Mesendoderm (in vitro differentiated cells): ENCODE data around the gene SOX6.

Source experiments
- DNase-seq: peaks from one replicate; pipeline ENCODE4 v3.0.0; 2013
- H2AK5ac ChIP-seq: 2 replicates; pipeline ENCODE4 v1.6.1; 2013; ENCODE audit warnings: low read length, inconsistent platforms
- H2BK120ac ChIP-seq: 2 replicates; pipeline ENCODE4 v1.6.1; 2013; ENCODE audit warnings: low read depth, mild to moderate bottlenecking, low read length, moderate library complexity, mixed read lengths
- H2BK15ac ChIP-seq: replicated peaks from 2 replicates; pipeline ENCODE4 v1.6.1; 2013; ENCODE audit warnings: low read depth, mild to moderate bottlenecking, moderate library complexity
- H2BK5ac ChIP-seq: 2 replicates; pipeline ENCODE4 v1.6.1; 2013; ENCODE audit warnings: low read length, inconsistent platforms
- H3K18ac ChIP-seq: 2 replicates; pipeline ENCODE4 v1.6.1; 2013; ENCODE audit warnings: mild to moderate bottlenecking, low read length, mixed read lengths
- H3K23ac ChIP-seq: one replicate; pipeline ENCODE4 v1.6.1; 2013; ENCODE audit warnings: low read length
- H3K27ac ChIP-seq: 2 replicates; pipeline ENCODE4 v1.5.1; 2013; ENCODE audit warnings: low read depth, mild to moderate bottlenecking, inconsistent platforms, low read length, moderate library complexity
- H3K27me3 ChIP-seq: 2 replicates; pipeline ENCODE4 v1.6.1; 2013; ENCODE audit warnings: low read length, control low read depth, mild to moderate bottlenecking, inconsistent platforms; ENCODE audit not compliant: insufficient read depth, poor library complexity
- H3K36me3 ChIP-seq: 2 replicates; pipeline ENCODE4 v1.6.1; 2013; ENCODE audit warnings: low read length, inconsistent platforms; ENCODE audit not compliant: control insufficient read depth, insufficient read depth
- H3K4ac ChIP-seq: one replicate; pipeline ENCODE4 v1.6.1; 2013; ENCODE audit warnings: low read depth, mild to moderate bottlenecking, low read length, moderate library complexity
- H3K4me1 ChIP-seq: 2 replicates; pipeline ENCODE4 v1.6.1; 2013; ENCODE audit warnings: low read depth, low read length, inconsistent platforms; ENCODE audit not compliant: control insufficient read depth
- H3K4me2 ChIP-seq: 2 replicates; pipeline ENCODE4 v1.6.1; 2013; ENCODE audit warnings: low read length
- H3K4me3 ChIP-seq: 2 replicates; pipeline ENCODE4 v1.5.1; 2013; ENCODE audit warnings: mild to moderate bottlenecking, low read length
- H3K56ac ChIP-seq: one replicate; pipeline ENCODE4 v1.6.1; 2013; ENCODE audit warnings: low read length
- H3K79me1 ChIP-seq: 2 replicates; pipeline ENCODE4 v1.6.1; 2013; ENCODE audit warnings: low read length, inconsistent platforms
- H3K79me2 ChIP-seq: 2 replicates; pipeline ENCODE4 v1.6.1; 2013; ENCODE audit warnings: mild to moderate bottlenecking, low read length; ENCODE audit not compliant: control insufficient read depth, insufficient read depth
- H3K9ac ChIP-seq: 2 replicates; pipeline ENCODE4 v1.6.1; 2013; ENCODE audit warnings: low read length, inconsistent platforms
- H4K5ac ChIP-seq: one replicate; pipeline ENCODE4 v1.6.1; 2013; ENCODE audit warnings: low read length
- H4K8ac ChIP-seq: one replicate; pipeline ENCODE4 v1.6.1; 2013; ENCODE audit warnings: low read depth, mild to moderate bottlenecking, control low read depth, low read length, moderate library complexity
- WGBS: extraction: QIAGEN DNeasy Blood & Tissue Kit; methylation state at CpG from one replicate; pipeline ENCODE4 v1.1.7; 2013; ENCODE audit warnings: low lambda C conversion rate, missing lambda C conversion rate; ENCODE audit not compliant: insufficient coverage; ENCODE audit errors: extremely low coverage; 5-methylcytosine and 5-hydroxymethylcytosine counted together

SOX6 gene

DNA sequence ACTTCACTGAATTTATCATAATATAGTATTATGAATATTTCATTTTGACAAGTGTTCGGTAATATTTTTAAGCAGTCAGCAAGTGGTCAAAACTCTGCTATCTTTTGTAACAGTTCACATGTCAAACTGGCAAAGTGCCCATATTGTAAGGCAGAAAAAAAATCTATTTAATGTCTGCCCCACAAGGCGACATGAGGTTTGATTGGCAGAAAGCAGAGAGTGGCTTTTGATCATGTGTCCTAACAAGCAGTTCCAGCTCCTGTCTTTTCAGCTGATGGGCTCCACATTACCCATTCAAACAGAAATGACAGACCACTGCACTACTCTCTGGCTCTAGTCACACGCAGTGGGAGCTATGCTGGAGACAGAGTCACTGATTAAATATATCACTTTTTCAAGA is 59.0 kb downstream of the SOX6 start:
- Histone ChIP-seq H3K27me3 (no peaks in the 10 kb centered on the region), H3K4me2 (no peak overlapping the region), H2BK15ac (no peak overlapping the region), H3K79me1 (no peaks in the 10 kb centered on the region), H3K4me1 (no peaks in the 10 kb centered on the region), H3K36me3 (no peaks in the 10 kb centered on the region), H3K79me2 (no peaks in the 10 kb centered on the region), H3K27ac (no peak overlapping the region), H2BK5ac (no peak overlapping the region), H3K9ac (no peak overlapping the region), H4K8ac (no peak overlapping the region), H3K23ac (no peak overlapping the region), H2BK120ac (no peak overlapping the region), H3K18ac (no peak overlapping the region), H3K4me3 (no peak overlapping the region), H2AK5ac (no peak overlapping the region), H3K56ac (no peak overlapping the region), H3K4ac (no peak overlapping the region), H4K5ac (no peak overlapping the region)
- no CpG with 5 or more reads among the region's 3 CpGs for WGBS
- DNase-seq, result no peak

- no peak overlapping the region for H3K4ac ChIP-seq
- no peaks in the 10 kb centered on the region for H3K27me3 ChIP-seq
- no peak overlapping the region for H4K5ac ChIP-seq
- no peak overlapping the region for H3K27ac ChIP-seq
- H3K9ac ChIP-seq, result no peak overlapping the region
- no peak overlapping the region for H3K4me3 ChIP-seq
- H4K8ac ChIP-seq, result no peak overlapping the region
- H3K23ac ChIP-seq, result no peak overlapping the region
- no peak overlapping the region for H3K4me2 ChIP-seq
- H2BK15ac ChIP-seq, result no peak overlapping the region
- H3K36me3 ChIP-seq, result no peaks in the 10 kb centered on the region
- H3K56ac ChIP-seq, result no peak overlapping the region
- H2BK5ac ChIP-seq, result no peak overlapping the region
- no peak for DNase-seq
- H2AK5ac ChIP-seq, result no peak overlapping the region
- H3K4me1 ChIP-seq, result no peaks in the 10 kb centered on the region
- H3K18ac ChIP-seq, result no peak overlapping the region
- WGBS, result no CpG with 5 or more reads among the region's 2 CpGs
- H3K79me1 ChIP-seq, result no peaks in the 10 kb centered on the region
- no peak overlapping the region for H2BK120ac ChIP-seq
- no peaks in the 10 kb centered on the region for H3K79me2 ChIP-seq
Observed at GRCh38 chr11:16296273-16296672, 60.1 kb downstream of the SOX6 start.

GRCh38 chr11:16295592-16295991 is 60.8 kb downstream of the SOX6 start:
- Histone ChIP-seq H3K4me3 (no peak overlapping the region), H2BK15ac (no peak overlapping the region), H3K79me2 (no peaks in the 10 kb centered on the region), H3K56ac (no peak overlapping the region), H3K4ac (no peak overlapping the region), H3K36me3 (no peaks in the 10 kb centered on the region), H3K18ac (no peak overlapping the region), H3K79me1 (no peaks in the 10 kb centered on the region), H2BK5ac (no peak overlapping the region), H3K27me3 (no peaks in the 10 kb centered on the region), H3K23ac (no peak overlapping the region), H3K4me2 (no peak overlapping the region), H2AK5ac (no peak overlapping the region), H4K8ac (no peak overlapping the region), H3K9ac (no peak overlapping the region), H2BK120ac (no peak overlapping the region), H3K4me1 (no peaks in the 10 kb centered on the region), H4K5ac (no peak overlapping the region), H3K27ac (no peak overlapping the region)
- no CpG with 5 or more reads among the region's 1 CpG for WGBS
- DNase-seq, result no peak

GRCh38 chr11:16293204-16293681 is 63.1 kb downstream of the SOX6 start:
- no peak overlapping the region for H3K4me3 ChIP-seq
- no CpG with 5 or more reads among the region's 2 CpGs for WGBS
- no peak overlapping the region for H3K4ac ChIP-seq
- H3K9ac ChIP-seq, result no peak overlapping the region
- no peak overlapping the region for H3K23ac ChIP-seq
- peak; percentile 29 for DNase-seq
- no peak overlapping the region for H2BK120ac ChIP-seq
- H3K56ac ChIP-seq, result no peak overlapping the region
- no peak overlapping the region for H2AK5ac ChIP-seq
- no peak overlapping the region for H4K8ac ChIP-seq
- H2BK5ac ChIP-seq, result no peak overlapping the region
- H3K4me1 ChIP-seq, result no peaks in the 10 kb centered on the region
- no peaks in the 10 kb centered on the region for H3K79me1 ChIP-seq
- no peak overlapping the region for H3K18ac ChIP-seq
- H3K36me3 ChIP-seq, result no peaks in the 10 kb centered on the region
- H3K79me2 ChIP-seq, result no peaks in the 10 kb centered on the region
- H3K27ac ChIP-seq, result no peak overlapping the region
- no peak overlapping the region for H3K4me2 ChIP-seq
- H2BK15ac ChIP-seq, result no peak overlapping the region
- H3K27me3 ChIP-seq, result no peaks in the 10 kb centered on the region
- H4K5ac ChIP-seq, result no peak overlapping the region

DNA sequence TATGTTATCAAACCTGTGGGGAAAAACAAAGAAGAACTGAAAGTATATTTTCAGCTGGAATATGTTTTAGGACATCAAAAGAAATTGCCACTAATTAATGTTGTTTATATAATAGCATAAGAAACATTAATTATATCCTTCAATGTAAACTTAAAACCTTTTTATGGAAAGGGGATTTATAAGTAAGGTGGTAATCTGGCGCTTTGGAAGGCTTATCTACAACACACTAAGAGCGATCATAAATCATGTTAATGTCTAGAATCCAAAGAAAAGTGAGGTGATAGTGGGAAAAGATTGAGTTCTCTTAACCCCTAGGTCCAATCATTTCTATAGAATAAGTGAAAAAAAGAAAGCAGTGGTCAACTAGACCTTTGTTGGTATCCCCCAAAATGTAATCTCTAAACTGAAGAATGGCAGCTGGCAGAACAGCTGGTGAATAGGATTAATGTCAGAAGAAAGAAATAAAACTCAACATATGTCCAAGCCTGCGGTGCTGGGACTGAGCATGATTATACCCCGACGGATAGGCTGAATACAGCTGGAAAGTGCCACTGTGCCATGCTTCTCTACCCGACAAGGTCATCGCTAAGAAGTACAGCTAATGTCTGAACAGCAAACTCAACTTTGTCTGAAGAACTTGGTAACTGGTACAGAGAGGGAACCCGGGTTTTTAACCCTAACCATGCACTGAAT is 64.0 kb downstream of the SOX6 start:
- H4K5ac ChIP-seq, result no peak overlapping the region
- no peaks in the 10 kb centered on the region for H3K36me3 ChIP-seq
- no peak overlapping the region for H2AK5ac ChIP-seq
- H3K4me2 ChIP-seq, result no peak overlapping the region
- H3K56ac ChIP-seq, result no peak overlapping the region
- H3K18ac ChIP-seq, result no peak overlapping the region
- H4K8ac ChIP-seq, result no peak overlapping the region
- H3K79me1 ChIP-seq, result no peaks in the 10 kb centered on the region
- whole genome bisulfite sequencing, result no CpG with 5 or more reads among the region's 8 CpGs
- no peak overlapping the region for H3K9ac ChIP-seq
- H3K4ac ChIP-seq, result no peak overlapping the region
- no peak for DNase-seq
- H3K27me3 ChIP-seq, result no peaks in the 10 kb centered on the region
- no peaks in the 10 kb centered on the region for H3K79me2 ChIP-seq
- H3K27ac ChIP-seq, result no peak overlapping the region
- no peak overlapping the region for H2BK120ac ChIP-seq
- H2BK5ac ChIP-seq, result no peak overlapping the region
- no peak overlapping the region for H3K4me3 ChIP-seq
- H2BK15ac ChIP-seq, result no peak overlapping the region
- H3K4me1 ChIP-seq, result no peaks in the 10 kb centered on the region
- no peak overlapping the region for H3K23ac ChIP-seq

DNA sequence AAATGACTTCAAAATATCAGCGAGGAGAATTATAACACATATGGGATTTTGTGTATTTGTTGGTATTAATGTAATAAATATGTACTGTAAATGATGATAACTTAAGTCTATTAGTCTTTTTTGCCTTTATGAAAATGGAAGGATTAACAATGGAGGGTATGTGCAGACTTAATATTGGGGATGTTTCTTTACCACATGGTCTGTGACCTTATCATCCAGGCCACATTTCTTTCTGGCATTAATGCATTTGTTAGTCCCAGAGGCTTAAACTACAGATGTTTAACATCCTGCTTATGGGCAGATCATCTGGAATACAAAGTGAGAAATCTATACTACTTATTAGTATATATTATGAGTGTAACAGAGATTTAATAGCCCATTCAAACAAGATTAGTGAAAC is 64.6 kb downstream of the SOX6 start:
- DNase-seq, result no peak

More for the DNA sequence above, 64.6 kb downstream of the SOX6 start:
- Histone ChIP-seq H3K27ac (no peak overlapping the region), H3K4me2 (no peak overlapping the region), H3K23ac (no peak overlapping the region), H2BK5ac (no peak overlapping the region), H3K56ac (no peak overlapping the region), H2BK120ac (no peak overlapping the region), H2BK15ac (no peak overlapping the region), H3K79me1 (no peaks in the 10 kb centered on the region), H4K8ac (no peak overlapping the region), H3K9ac (no peak overlapping the region), H3K18ac (no peak overlapping the region), H3K4ac (no peak overlapping the region), H3K36me3 (no peaks in the 10 kb centered on the region), H2AK5ac (no peak overlapping the region), H3K27me3 (no peaks in the 10 kb centered on the region), H4K5ac (no peak overlapping the region), H3K79me2 (no peaks in the 10 kb centered on the region), H3K4me1 (no peaks in the 10 kb centered on the region), H3K4me3 (no peak overlapping the region)
- 100% methylated on average over 1 of the region's 1 CpG for WGBS
